ENCODE measurements around the gene FBXO34. TPM values are rescaled to one million over a fixed set of nuclear protein-coding genes. Genes with fewer than 3 reads are reported as not detected.
"Not testable (repeated sequence)": the region's sequence is repeated elsewhere in the genome, so short reads cannot be mapped to it uniquely, and the experiment has no call there.

Gene FBXO34
- total RNA-seq, 2 donors from 2014 or later, result 76.2 to 81.9 TPM

- intact Hi-C loops (cut with DNase I, micrococcal nuclease), result no loop called here
- no peak for ATAC-seq
- no peak for DNase-seq
Observed at GRCh38 chr14:55332654-55333570, 61.7 kb downstream of the FBXO34 start.

- intact Hi-C loops (cut with DNase I, micrococcal nuclease), result no loop called here
- DNase-seq, result no peak
- peak; percentile 38 for ATAC-seq
Observed at GRCh38 chr14:55333711-55334485, 62.7 kb downstream of the FBXO34 start.

DNA sequence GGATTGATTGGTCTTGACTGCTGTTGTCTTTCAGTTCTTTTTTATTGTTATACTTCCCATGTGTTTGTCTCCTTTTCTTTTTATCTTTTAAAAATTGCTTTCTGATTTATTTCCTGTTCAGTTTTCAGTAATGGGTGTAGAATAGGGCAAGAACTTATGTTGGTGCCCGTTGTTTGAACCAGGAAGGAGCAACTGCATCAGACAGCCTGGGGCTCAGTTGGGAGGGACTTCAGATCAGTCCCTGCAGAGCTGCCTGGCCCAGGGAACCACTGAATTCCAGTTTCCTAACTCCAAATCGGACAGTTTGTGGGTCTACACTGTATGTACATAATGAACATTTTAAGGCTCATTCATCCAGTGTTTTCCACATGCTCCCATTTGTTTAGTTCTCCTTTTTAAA lies 64.9 kb downstream of the FBXO34 start:
- DNase-seq (peak; percentile 46 to 68), ATAC-seq (peak; percentile 79)

DNA sequence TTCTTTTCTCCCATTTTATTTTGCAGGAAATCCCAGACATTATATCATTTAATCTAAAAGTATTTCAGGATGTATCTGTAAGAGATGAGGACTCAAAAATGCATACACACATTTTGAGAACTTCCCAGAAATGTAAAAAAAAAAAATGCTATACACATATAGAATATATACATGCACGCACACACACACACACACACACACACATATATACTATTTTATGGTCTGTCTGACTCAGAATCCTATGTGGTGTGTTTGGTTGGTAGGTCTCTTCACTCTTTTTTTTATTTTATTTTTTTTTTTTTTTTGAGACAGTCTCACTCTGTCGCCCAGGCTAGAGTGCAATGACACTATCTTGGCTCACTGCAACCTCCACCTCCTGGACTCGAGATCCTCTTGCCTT lies 65.5 kb downstream of the FBXO34 start:
- ATAC-seq (peak; percentile 7), DNase-seq (no peak)
- intact Hi-C loops (cut with DNase I, micrococcal nuclease), result no loop called here

More for the DNA sequence above, 64.9 kb downstream of the FBXO34 start:
- intact Hi-C loops (cut with DNase I, micrococcal nuclease), result no loop called here

DNA sequence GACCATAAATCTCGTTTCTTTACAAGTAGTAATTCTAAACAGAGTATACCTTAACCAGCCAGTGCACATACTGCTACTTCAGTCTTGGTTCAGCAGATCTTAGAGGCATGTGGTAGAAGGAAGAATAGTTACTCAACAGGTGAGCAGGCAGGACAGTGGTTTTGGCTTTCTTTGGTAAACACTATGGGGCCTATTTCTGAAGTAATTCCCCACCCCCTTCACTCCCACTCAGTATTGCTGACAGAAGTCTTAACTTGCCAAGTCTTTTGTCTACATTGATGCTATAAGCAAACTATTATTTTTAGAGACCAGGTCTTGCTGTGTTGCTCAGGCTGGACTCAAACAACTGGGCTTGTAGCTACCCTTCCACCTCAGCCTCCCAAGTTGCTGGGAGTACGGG lies 68.5 kb downstream of the FBXO34 start:
- DNase-seq (no peak), ATAC-seq (no peak)
- intact Hi-C loops (cut with DNase I, micrococcal nuclease), result no loop called here

DNA sequence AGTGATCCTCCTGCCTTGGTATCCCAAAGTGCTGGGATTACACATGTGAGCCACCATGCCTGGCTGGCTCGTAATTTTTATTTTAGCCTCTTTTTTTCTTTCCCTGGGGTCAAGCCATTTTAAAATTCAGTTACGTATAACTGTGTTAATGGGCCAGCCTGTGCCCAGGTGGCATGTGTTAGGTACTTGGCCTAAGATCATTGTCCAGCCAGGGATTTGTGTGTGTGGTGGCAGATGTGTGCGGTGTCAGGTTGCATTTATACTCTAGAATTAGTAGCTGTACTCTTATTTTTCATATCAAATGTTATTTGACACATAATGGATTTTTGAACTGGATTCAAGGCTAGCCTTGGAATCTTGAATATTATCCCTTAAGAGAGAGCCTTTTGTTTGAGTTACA lies 69.3 kb downstream of the FBXO34 start:
- intact Hi-C loops (cut with DNase I, micrococcal nuclease), result no loop called here
- DNase-seq (no peak), ATAC-seq (no peak)

GRCh38 chr14:55341781-55342180 lies 70.6 kb downstream of the FBXO34 start:
- DNase-seq (no peak), ATAC-seq (no peak)
- intact Hi-C loops (cut with DNase I, micrococcal nuclease), result no loop called here

DNA sequence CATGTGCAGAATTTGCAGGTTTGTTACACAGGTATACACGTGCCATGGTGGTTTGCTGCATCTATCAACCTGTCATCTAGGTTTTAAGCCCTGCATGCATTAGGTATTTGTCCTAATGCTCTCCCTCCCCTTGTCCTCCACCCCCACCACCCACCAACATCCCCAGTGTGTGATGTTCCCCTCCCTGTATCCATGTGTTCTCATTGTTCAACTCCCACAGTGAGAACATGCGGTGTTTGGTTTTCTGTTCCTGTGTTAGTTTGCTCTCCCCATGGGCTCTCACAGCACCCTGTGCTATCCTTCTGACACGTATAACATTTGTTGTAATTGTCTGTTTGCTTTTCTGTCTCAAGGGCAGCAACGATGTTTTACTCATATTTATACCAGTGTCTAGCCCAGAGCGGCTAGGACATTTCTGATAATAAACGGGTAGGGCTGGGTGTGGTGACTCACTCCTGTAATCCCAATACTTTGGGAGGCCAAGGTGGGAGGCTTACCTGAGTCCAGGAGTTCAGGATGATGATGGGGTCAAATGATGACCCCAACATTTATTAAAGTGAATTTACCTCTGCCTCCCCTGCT lies 73.5 kb downstream of the FBXO34 start:
- peak in 1 of 2 donors; percentile 63 for DNase-seq
- ATAC-seq, result peak; percentile 70
- intact Hi-C loops (cut with DNase I, micrococcal nuclease), result not testable (repeated sequence)

DNA sequence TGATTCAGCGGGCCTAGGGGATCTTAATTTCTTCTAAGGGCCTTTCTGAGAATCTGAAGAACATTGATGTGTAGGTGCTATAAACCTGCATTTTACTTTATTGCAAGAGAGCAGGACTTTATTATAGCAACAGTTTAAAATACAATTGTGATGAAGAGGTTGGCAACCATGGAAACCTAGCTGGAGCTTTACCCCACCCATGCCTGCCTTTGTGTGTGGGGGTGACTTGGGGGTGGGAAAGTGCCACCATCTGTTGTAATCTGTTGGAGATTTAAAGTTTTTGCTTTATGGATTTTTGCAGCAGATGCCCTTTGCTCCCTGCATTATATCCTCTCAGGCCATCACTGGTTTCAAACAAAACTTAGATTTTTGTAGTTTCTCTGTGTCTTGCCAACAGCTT lies 75.8 kb downstream of the FBXO34 start:
- ATAC-seq, result peak; percentile 21
- DNase-seq, result no peak
- intact Hi-C loops (cut with DNase I, micrococcal nuclease), result no loop called here

GRCh38 chr14:55347748-55348147 lies 76.5 kb downstream of the FBXO34 start:
- intact Hi-C loops (cut with DNase I, micrococcal nuclease), result no loop called here
- DNase-seq, result no peak
- ATAC-seq, result no peak

- DNase-seq (no peak), ATAC-seq (peak; percentile 11)
- intact Hi-C loops (cut with DNase I, micrococcal nuclease), result no loop called here
Observed at GRCh38 chr14:55348766-55349453, 77.7 kb downstream of the FBXO34 start.

DNA sequence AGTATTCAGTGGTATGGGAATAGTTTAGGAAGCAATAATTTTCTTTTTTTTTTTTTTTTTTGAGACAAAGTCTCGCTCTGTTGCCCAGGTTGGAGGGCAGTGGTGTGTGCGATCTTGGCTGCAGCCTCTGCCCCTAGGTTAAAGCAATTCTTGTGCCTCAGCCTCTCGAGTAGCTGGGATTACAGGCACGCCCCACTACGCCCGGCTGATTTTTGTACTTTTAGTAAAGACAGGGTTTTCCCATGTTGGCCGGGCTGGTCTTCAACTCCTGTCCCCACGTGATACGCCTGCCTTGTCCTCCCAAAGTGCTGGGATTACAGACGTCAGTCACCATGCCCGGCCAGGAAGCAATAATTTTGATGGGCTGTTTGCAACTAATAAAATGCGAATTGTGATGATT lies 78.3 kb downstream of the FBXO34 start:
- DNase-seq (peak; percentile 59 to 74), ATAC-seq (peak; percentile 17)
- intact Hi-C loops (cut with DNase I, micrococcal nuclease), result no loop called here

GRCh38 chr14:55350461-55350860 lies 79.2 kb downstream of the FBXO34 start:
- no peak for DNase-seq
- no peak for ATAC-seq
- intact Hi-C loops (cut with DNase I, micrococcal nuclease), result no loop called here

GRCh38 chr14:55351111-55351510 lies 79.9 kb downstream of the FBXO34 start:
- ATAC-seq (no peak), DNase-seq (no peak)
- intact Hi-C loops (cut with DNase I, micrococcal nuclease), result no loop called here

DNA sequence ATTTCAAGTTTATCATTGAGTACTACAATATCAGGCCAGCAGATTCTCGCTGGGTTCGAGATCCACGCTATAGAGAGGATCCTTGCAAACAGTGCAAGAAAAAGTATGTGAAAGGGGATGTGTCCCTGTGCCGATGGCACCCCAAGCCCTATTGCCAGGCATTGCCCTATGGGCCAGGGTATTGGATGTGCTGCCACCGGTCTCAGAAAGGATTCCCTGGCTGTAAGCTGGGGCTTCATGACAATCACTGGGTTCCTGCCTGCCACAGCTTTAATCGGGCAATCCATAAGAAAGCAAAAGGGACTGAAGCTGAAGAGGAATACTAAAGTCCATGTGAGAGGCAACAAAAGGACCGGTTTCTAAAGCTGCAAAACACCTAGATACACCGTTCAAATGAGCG lies 81.0 kb downstream of the FBXO34 start:
- intact Hi-C loops (cut with DNase I, micrococcal nuclease), result no loop called here
- DNase-seq, result no peak
- no peak for ATAC-seq

DNA sequence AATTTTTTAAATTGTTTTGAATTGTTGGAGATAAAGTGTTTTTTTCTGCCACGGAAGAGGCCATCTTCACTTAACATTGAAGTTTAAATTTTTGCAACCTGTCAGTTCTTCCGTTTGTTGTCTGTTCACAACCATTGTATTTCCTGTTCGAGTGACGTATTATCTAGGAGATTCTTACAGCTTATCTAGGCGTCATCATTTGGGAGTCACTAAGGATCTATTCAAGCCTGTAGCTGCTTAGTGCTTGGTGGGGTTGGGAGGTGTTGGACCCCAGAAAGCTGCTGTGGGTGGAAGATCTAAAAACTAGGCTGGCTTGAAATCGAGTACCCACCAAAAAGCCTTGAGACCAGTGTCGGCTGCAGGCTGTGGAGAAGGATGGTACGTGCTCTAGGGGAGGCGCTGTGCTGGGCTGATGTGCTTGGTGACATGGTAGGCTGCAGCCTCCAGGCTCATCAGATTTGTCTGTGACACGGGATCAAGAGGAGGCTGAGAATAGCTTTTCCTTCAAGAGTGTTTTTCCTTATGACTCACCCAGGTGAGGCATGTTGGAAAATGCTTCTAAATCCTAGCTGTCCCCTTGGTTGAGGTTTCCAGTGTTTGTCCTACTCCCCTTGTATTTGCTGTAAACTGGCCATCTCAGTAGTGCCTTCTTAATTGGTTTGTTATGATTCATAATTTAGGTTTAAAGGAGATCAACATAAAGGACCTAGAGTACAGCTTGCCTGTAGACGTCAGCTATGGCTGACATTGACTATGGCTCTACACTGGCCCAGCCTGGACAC lies 82.7 kb downstream of the FBXO34 start:
- no peak for DNase-seq
- peak; percentile 19 for ATAC-seq
- intact Hi-C loops (cut with DNase I, micrococcal nuclease), result no loop called here

DNA sequence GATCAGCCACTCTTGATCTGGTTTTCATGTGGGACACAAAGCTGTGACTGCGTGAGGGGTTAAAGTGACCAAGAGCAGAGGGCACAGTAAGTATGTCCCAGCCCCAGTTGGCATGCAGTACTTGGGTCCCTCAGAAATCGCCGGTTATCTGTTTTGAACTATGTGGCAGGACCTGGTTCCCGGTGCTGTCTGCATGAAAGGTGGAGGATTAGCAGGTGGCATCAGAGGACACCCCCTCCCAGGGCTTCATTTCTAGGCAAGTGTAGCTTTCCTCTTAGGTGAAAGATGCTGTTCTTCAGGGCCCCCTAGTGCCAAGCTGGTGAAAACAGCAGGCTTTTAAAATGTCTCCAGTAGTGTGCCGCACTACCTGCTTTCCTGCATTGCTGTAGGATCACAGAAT lies 83.3 kb downstream of the FBXO34 start:
- DNase-seq, result peak; percentile 60 to 68
- intact Hi-C loops (cut with DNase I, micrococcal nuclease), result no loop called here
- peak; percentile 73 for ATAC-seq

GRCh38 chr14:55355922-55356321 lies 84.7 kb downstream of the FBXO34 start:
- DNase-seq, result no peak
- intact Hi-C loops (cut with DNase I, micrococcal nuclease), result no loop called here
- no peak for ATAC-seq
